HG02623 (cell line): Measurements from ENCODE around the gene MAN2A2.
"Not testable (repeated sequence)": the region's sequence is repeated elsewhere in the genome, so short reads cannot be mapped to it uniquely, and the experiment has no call there.

Experiments
- ATAC-seq: cut with Tn5 transposase; IDR thresholded peaks from one replicate; pipeline ENCODE4 v1.9.1; 2021; ENCODE audit warnings: moderate library complexity; ENCODE audit not compliant: unreplicated experiment

MAN2A2 gene

DNA sequence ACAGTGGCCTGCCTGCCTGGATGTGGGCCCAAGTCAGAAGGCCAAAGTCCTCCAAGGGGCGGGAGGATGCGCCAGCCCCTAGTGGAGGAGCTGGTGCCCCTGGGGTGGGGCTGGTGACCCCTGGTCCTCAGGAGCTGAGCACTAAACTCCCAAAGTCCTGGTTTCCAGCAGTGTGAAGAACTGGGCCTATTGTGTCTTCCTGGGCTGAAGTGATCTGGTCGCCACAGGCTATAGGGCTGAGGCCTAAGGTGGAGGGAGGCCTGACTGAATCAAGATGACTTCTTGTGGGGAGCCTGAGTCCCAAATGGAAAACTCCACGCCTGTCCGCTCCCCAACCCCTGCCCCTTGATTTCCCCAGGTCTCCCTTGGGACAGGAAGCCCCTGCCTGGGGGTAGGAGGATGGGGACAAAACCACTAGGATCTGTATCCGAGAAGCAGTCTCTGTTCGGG is 19.6 kb upstream of the MAN2A2 start:
- no peak for ATAC-seq

- ATAC-seq = no peak
These were observed 19.0 kb upstream of the MAN2A2 start, which contains the start of gene FES for GRCh38 chr15:90883976-90884718. Gene FES, plus strand, starts transcription at chr15:90884504. Its CDS starts 542 bp downstream, at chr15:90885046.

DNA sequence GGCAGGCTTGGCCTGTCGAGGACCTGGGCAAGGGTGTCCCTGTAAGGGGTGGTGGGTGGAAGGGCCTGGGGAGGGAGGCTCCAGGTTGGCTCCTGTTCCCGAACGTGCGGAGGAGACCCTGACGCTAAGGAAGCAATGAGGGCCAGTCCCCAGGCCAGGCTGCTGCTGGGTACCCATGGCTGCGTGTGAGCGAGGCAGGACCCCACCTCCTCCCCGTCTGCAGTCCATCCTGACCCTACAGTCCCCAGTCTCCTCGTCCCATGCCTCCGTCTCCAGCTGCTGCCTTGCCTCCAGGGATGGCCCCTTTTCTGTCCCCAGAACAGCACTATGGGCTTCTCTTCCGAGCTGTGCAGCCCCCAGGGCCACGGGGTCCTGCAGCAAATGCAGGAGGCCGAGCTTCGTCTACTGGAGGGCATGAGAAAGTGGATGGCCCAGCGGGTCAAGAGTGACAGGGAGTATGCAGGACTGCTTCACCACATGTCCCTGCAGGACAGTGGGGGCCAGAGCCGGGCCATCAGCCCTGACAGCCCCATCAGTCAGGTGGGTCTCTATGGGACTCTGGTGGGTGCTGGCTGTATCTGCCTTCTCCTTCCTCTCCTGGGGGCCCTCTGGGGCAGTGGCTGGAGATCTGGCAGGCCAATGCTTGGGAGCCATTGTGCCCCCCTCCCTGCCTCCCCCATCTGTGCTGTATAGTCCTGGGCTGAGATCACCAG is 18.2 kb upstream of the MAN2A2 start:
- no peak for ATAC-seq

GRCh38 chr15:90885432-90886290 is 17.4 kb upstream of the MAN2A2 start:
- ATAC-seq = no peak

GRCh38 chr15:90886291-90886614 is 16.8 kb upstream of the MAN2A2 start:
- no peak for ATAC-seq

GRCh38 chr15:90887037-90887481 is 16.0 kb upstream of the MAN2A2 start:
- no peak for ATAC-seq

DNA sequence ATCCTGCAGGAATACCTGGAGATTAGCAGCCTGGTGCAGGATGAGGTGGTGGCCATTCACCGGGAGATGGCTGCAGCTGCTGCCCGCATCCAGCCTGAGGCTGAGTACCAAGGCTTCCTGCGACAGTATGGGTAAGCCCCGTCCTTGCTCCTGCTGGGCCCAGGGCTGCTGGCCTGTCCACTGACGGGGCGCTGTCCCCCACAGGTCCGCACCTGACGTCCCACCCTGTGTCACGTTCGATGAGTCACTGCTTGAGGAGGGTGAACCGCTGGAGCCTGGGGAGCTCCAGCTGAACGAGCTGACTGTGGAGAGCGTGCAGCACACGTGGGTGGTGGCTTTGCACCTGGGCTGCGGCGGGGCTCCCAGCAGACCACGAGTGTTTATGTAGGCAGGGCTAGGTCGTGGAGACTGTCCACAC is 13.8 kb upstream of the MAN2A2 start:
- no peak for ATAC-seq

DNA sequence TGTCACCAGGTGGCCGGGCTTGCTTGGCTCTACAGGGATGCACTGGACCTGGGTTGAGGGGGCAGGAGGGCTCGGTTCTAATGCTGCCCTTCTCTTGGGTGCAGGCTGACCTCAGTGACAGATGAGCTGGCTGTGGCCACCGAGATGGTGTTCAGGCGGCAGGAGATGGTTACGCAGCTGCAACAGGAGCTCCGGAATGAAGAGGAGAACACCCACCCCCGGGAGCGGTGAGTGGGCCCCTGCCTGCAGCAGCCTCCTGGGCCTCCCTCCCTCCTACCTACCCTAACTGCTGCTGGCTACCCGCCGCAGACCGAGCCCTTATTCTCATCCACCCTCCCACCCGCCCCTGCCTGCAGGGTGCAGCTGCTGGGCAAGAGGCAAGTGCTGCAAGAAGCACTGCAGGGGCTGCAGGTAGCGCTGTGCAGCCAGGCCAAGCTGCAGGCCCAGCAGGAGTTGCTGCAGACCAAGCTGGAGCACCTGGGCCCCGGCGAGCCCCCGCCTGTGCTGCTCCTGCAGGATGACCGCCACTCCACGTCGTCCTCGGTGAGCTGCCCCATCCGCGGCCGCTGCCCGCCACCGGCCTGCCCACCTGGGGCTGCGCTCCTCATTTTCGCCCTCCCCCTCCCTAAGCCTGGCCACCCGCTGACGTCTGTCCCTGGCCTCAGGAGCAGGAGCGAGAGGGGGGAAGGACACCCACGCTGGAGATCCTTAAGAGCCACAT is 13.2 kb upstream of the MAN2A2 start:
- no peak for ATAC-seq

- no peak for ATAC-seq
These were observed 12.3 kb upstream of the MAN2A2 start for GRCh38 chr15:90890839-90891238.

- ATAC-seq = no peak
These were observed 11.7 kb upstream of the MAN2A2 start for GRCh38 chr15:90891346-90891949.

DNA sequence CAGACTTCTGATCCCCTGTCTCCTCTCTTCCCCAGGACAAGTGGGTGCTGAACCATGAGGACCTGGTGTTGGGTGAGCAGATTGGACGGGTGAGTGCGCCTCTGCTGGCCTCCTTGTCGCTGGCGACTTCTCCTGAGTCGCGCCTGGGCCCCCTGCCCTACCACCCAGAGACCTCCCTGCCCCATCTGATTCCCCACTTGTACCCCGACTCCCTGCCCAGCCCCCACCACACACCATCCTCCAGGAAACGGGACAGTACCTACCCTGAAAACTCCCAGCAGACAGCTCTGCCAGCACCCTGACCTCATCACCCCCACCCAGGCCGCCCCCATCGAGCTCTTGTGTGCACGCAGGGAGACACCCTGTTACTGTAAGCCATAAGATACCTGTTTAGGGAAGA is 11.1 kb upstream of the MAN2A2 start:
- ATAC-seq = no peak

DNA sequence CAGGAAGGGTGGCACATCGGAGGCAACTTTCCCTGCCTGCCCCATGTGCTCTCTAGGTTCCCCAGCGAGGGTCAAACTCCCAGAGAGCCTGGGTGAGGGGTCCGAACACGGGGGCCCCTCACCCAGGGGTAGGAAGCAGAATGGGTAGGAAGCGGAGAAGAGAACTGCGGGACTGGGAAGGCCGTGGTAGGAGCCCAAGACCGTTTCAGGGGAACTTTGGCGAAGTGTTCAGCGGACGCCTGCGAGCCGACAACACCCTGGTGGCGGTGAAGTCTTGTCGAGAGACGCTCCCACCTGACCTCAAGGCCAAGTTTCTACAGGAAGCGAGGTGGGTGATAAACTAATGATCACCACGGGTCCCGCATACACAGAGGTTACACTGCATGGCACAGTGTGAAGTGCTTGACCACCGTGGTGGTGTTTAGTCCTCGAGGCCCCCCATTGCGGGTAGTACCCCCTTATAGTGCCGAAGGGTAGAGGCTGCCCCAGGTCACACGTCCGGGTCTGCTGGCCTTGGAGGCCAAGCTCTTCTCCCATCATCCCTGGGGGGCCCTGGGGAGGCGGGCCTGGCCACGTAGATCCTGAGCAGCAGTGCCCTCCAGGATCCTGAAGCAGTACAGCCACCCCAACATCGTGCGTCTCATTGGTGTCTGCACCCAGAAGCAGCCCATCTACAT is 10.5 kb upstream of the MAN2A2 start:
- no peak for ATAC-seq

DNA sequence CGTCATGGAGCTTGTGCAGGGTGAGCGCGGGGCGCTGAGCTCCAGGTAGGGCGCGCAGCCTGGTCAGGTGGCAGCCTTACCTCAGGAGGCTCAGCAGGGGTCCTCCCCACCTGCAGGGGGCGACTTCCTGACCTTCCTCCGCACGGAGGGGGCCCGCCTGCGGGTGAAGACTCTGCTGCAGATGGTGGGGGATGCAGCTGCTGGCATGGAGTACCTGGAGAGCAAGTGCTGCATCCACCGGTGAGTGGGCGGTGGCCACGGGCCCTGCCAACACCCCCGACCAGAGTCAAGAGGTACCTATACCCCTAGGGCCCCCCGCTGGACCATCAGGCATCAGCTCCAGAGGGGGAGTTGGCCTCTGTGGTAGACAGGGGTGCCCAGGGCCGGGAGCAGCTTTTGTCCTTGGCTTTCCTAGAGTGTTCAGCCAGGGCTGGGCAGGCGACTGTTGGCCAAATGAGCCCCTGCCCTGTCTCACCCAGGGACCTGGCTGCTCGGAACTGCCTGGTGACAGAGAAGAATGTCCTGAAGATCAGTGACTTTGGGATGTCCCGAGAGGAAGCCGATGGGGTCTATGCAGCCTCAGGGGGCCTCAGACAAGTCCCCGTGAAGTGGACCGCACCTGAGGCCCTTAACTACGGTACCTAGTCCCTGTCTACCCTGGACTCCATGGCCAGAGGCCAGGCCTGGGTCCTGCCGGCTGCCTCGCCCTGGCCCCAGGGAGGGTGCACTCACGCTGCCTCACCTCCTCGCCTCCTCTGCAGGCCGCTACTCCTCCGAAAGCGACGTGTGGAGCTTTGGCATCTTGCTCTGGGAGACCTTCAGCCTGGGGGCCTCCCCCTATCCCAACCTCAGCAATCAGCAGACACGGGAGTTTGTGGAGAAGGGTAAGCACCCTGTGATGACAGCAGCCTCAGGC is 9.7 kb upstream of the MAN2A2 start:
- no peak for ATAC-seq

DNA sequence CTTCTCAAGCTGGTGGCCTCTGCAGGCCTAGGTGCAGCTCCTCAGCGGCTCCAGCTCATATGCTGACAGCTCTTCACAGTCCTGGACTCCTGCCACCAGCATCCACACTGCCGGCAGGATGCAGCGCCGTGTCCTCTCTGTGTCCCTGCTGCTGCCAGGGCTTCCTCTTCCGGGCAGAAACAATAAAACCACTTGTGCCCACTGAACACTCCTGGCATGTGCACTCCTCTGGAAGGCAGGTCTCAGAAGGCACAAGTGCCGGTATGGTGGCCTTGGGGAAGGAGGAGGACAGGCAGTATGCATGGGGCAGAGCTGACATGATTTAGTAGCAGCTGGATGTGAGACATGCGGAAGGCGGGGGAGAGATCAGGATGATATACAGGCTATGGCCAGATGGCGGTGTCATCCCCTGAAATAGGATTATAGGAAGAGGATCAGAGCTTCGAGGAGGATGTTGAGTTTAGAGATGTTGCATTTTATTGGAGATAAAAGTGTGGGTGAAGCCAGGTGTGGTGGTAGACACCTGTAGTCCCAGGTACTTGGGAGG is 7.5 kb upstream of the MAN2A2 start:
- ATAC-seq = no peak

GRCh38 chr15:90897131-90897655 is 5.9 kb upstream of the MAN2A2 start:
- not testable (repeated sequence) for ATAC-seq

DNA sequence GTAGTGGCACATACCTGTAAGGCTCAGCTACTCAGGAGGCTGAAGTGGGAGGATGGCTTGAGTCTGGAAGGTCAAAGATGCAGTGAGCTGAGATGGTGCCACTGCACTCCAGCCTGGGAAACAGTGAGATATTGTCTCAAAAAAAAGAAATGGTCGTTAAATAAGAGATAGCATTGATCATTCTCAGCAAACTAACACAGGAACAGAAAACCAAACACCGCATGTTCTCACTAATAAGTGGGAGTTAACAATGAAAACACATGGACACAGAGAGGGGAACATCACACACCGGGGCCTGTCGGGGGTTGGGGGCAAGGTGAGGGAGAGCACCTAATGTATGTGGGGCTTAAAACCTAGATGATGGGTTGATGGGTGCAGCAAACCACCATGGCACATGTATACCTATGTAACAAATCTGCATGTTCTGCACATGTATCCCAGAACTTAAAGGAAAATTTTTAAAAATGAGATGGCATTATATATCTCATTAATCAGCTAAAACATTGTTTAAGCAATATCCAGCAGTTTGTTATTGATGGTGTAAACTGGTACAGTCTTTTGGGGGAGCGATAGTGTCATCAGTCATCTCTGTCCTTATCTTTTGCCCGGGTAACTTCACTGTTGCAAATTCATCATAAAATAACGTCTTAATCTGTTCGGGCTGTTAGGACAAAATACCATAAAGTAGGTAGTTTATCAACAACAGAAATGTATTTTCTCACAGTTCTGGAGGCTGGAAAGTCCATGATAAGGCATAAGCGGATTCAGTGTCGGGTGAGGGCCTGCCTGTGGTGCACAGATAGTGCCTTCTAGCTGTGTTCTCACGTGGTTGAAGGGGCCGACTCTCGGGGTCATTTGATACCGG is 1.7 kb upstream of the MAN2A2 start:
- no peak for ATAC-seq
